Upper lobe of right lung (tissue), 1 donor: ENCODE data around the gene EXOC4. TPM values are rescaled to one million over a fixed set of nuclear protein-coding genes. Genes with fewer than 3 reads are reported as not detected.

Experiments
- ATAC-seq: fragments of 200-7000 bp; cut with Tn5 transposase; one replicate; pipeline ENCODE4 v1.9.1; 2020; ENCODE audit warnings: mild to moderate bottlenecking, moderate library complexity
- DNase-seq: peaks from one replicate; pipeline ENCODE4 v3.0.0-alpha.2; 2020
- H3K27ac ChIP-seq: fragments of 200-600 bp; one replicate; pipeline ENCODE4 v1.8.0; 2022
- H3K27me3 ChIP-seq: fragments of 200-600 bp; one replicate; pipeline ENCODE4 v1.8.0; 2022; ENCODE audit warnings: mild to moderate bottlenecking
- H3K36me3 ChIP-seq: fragments of 200-600 bp; one replicate; pipeline ENCODE4 v1.8.0; 2022
- H3K4me1 ChIP-seq: fragments of 200-600 bp; one replicate; pipeline ENCODE4 v1.8.0; 2022
- H3K4me3 ChIP-seq: fragments of 200-600 bp; one replicate; pipeline ENCODE4 v1.8.0; 2022; ENCODE audit warnings: mild to moderate bottlenecking
- H3K9me3 ChIP-seq: fragments of 200-600 bp; one replicate; pipeline ENCODE4 v1.8.0; 2022
- CTCF ChIP-seq: fragments of 200-600 bp; IDR thresholded peaks from one replicate; pipeline ENCODE4 v1.8.0; 2022; ENCODE audit warnings: antibody characterized with exemption
- intact Hi-C: fragments of 100-400 bp; cut with DNase I; formaldehyde crosslinking; loops from one replicate; pipeline ENCODE4 v1.11.0; 2022
- total RNA-seq: library from RNA; stranded (reverse); fragmentation: NEBNext Ultra II Directional; extraction: Animal tissue kit (Norgen Biotek cat#: 25700); gene quantifications from one replicate; pipeline ENCODE4 v1.2.1, GENCODE V29; 2021
- donor health status: DM: no; HTN: yes; CAD: no; lungs with severe emphysema.

Gene EXOC4
- total RNA-seq, 1 donor from 2014 or later: 73.5 TPM

- no peak for ATAC-seq
- H3K4me1 ChIP-seq: no peaks in the 10 kb centered on the region
- no peak for DNase-seq
- no peak overlapping the region for H3K4me3 ChIP-seq
- H3K27me3 ChIP-seq: no peaks in the 10 kb centered on the region
- no peaks in the 10 kb centered on the region for H3K36me3 ChIP-seq
- intact Hi-C loops: no loop called here
- H3K27ac ChIP-seq: no peak overlapping the region
- TF ChIP-seq CTCF: no peak
- H3K9me3 ChIP-seq: no peaks in the 10 kb centered on the region
Observed at GRCh38 chr7:133978502-133979295, 725.8 kb downstream of the EXOC4 start.

GRCh38 chr7:133980804-133981203 is 727.9 kb downstream of the EXOC4 start:
- Histone ChIP-seq H3K4me1 (no peaks in the 10 kb centered on the region), H3K4me3 (no peak overlapping the region), H3K9me3 (no peaks in the 10 kb centered on the region), H3K27ac (no peak overlapping the region), H3K36me3 (no peaks in the 10 kb centered on the region), H3K27me3 (no peaks in the 10 kb centered on the region)
- DNase-seq: no peak
- ATAC-seq: no peak
- intact Hi-C loops: no loop called here
- no peak for TF ChIP-seq CTCF

- Histone ChIP-seq H3K36me3 (no peaks in the 10 kb centered on the region), H3K27ac (no peak overlapping the region), H3K4me3 (no peak overlapping the region), H3K4me1 (no peaks in the 10 kb centered on the region), H3K27me3 (no peaks in the 10 kb centered on the region), H3K9me3 (no peaks in the 10 kb centered on the region)
- intact Hi-C loops: no loop called here
- no peak for TF ChIP-seq CTCF
- DNase-seq (no peak), ATAC-seq (no peak)
Observed at GRCh38 chr7:133983685-133984419, 731.0 kb downstream of the EXOC4 start.

- ATAC-seq (no peak), DNase-seq (no peak)
- H3K4me1 ChIP-seq: no peaks in the 10 kb centered on the region
- no peak for TF ChIP-seq CTCF
- H3K9me3 ChIP-seq: no peaks in the 10 kb centered on the region
- H3K36me3 ChIP-seq: no peaks in the 10 kb centered on the region
- H3K4me3 ChIP-seq: no peak overlapping the region
- intact Hi-C loops: no loop called here
- H3K27ac ChIP-seq: no peak overlapping the region
- no peaks in the 10 kb centered on the region for H3K27me3 ChIP-seq
Observed at GRCh38 chr7:133985300-133985699, 732.4 kb downstream of the EXOC4 start.

- Histone ChIP-seq H3K4me1 (no peaks in the 10 kb centered on the region), H3K9me3 (no peaks in the 10 kb centered on the region), H3K27ac (no peak overlapping the region), H3K27me3 (no peaks in the 10 kb centered on the region), H3K4me3 (no peak overlapping the region), H3K36me3 (no peaks in the 10 kb centered on the region)
- no peak for ATAC-seq
- intact Hi-C loops: no loop called here
- no peak for TF ChIP-seq CTCF
- DNase-seq: no peak
Observed at GRCh38 chr7:133987582-133987981, 734.7 kb downstream of the EXOC4 start.
